B cell (primary cell): ENCODE data around the gene ACADS. TPM values are rescaled to one million over a fixed set of nuclear protein-coding genes. Genes with fewer than 3 reads are reported as not detected.

Source experiments
- ATAC-seq: fragments of 200-7000 bp; cut with Tn5 transposase; one replicate; pipeline ENCODE4 v1.10.0; 2021; ENCODE audit warnings: low read depth, mild to moderate bottlenecking, moderate number of reproducible peaks, moderate library complexity
- CTCF ChIA-PET: fragments of 350-600 bp; sonication (Branson Sonifier 250); formaldehyde crosslinking; loops from one replicate; lab custom pipeline; 2021; ENCODE audit warnings: antibody characterized with exemption, inconsistent platforms; lab: Charles Lee
- POLR2A ChIA-PET: fragments of 350-600 bp; sonication (Branson Sonifier 250); formaldehyde crosslinking; loops from one replicate; lab custom pipeline; 2021; ENCODE audit warnings: antibody characterized with exemption; lab: Charles Lee
- DNase-seq: peaks from one replicate; pipeline ENCODE4 v3.0.0; 2013
- H2AFZ ChIP-seq: 2 replicates; pipeline ENCODE4 v1.6.1; 2012; ENCODE audit warnings: mild to moderate bottlenecking, low read depth, low read length; ENCODE audit not compliant: insufficient read depth, poor library complexity, severe bottlenecking
- H3K27ac ChIP-seq, 2 donors: 1 replicate in 1 of 2; 2 replicates in 1 of 2; pipeline ENCODE4 v1.5.1; 2012 to 2013; ENCODE audit warnings: low read length in 2 of 2, mild to moderate bottlenecking in 2 of 2, moderate library complexity in 1 of 2
- H3K27me3 ChIP-seq, 4 experiments: fragments of 200-600 bp in 1 of 4; sonication (generic) in 1 of 4; replicated peaks in 1 of 4; 1 replicate in 2 of 4; 2 replicates in 2 of 4; pipeline versions ENCODE4 v1.6.1 to v1.7.0; 2013 to 2016; ENCODE audit warnings: low read length in 3 of 4, mild to moderate bottlenecking in 2 of 4, mixed read lengths in 1 of 4, moderate library complexity in 1 of 4; ENCODE audit not compliant: insufficient read depth in 4 of 4, control insufficient read depth in 3 of 4; ENCODE audit errors: control extremely low read depth in 1 of 4
- H3K36me3 ChIP-seq, 2 experiments: replicated peaks in 1 of 2; 1 replicate in 1 of 2; 2 replicates in 1 of 2; pipeline versions ENCODE4 v1.6.1 to v1.7.1; 2013; ENCODE audit warnings: low read length in 1 of 2; ENCODE audit not compliant: insufficient read depth in 2 of 2, control insufficient read depth in 1 of 2; ENCODE audit errors: control extremely low read depth in 1 of 2, extremely low read depth in 1 of 2
- H3K4me1 ChIP-seq, 2 donors: fragments of 200-600 bp in 1 of 2; sonication (generic) in 1 of 2; 1 replicate in 1 of 2; 2 replicates in 1 of 2; pipeline versions ENCODE4 v1.5.1 to v1.6.1; 2013 to 2017; ENCODE audit warnings: low read length in 2 of 2; ENCODE audit not compliant: control insufficient read depth in 2 of 2, insufficient read depth in 2 of 2
- H3K4me2 ChIP-seq: replicated peaks from 2 replicates; pipeline ENCODE3; 2012; ENCODE audit warnings: mild to moderate bottlenecking, low read depth, low read length; ENCODE audit not compliant: poor library complexity, severe bottlenecking
- H3K4me3 ChIP-seq, 5 experiments: fragments of 200-600 bp in 1 of 5; sonication (generic) in 1 of 5; 1 replicate in 3 of 5; 2 replicates in 2 of 5; pipeline versions ENCODE4 v1.5.1 to v1.7.0; 2011 to 2016; ENCODE audit warnings: low read length in 4 of 5, mild to moderate bottlenecking in 4 of 5, low read depth in 2 of 5, control low read depth in 1 of 5, moderate library complexity in 1 of 5; ENCODE audit not compliant: insufficient read depth in 1 of 5; ENCODE audit errors: control extremely low read depth in 1 of 5, extremely low read depth in 1 of 5
- H3K79me2 ChIP-seq: fragments of 200-600 bp; sonication (generic); one replicate; pipeline ENCODE4 v1.6.0; 2016; ENCODE audit warnings: low read length; ENCODE audit not compliant: control insufficient read depth, insufficient read depth
- H3K9ac ChIP-seq: fragments of 200-600 bp; sonication (generic); 2 replicates; pipeline ENCODE4 v1.6.1; 2017; ENCODE audit warnings: mild to moderate bottlenecking, low read length, moderate library complexity
- H3K9me3 ChIP-seq, 3 donors: one replicate each; pipeline versions ENCODE4 v1.6.1 to v1.7.1; 2013; ENCODE audit warnings: low read length in 2 of 3; ENCODE audit not compliant: control insufficient read depth in 2 of 3, insufficient read depth in 1 of 3; ENCODE audit errors: control extremely low read depth in 1 of 3
- H4K20me1 ChIP-seq: 2 replicates; pipeline ENCODE4 v1.6.0; 2012; ENCODE audit warnings: mild to moderate bottlenecking, low read length; ENCODE audit not compliant: insufficient read depth, control insufficient read depth, poor library complexity, severe bottlenecking
- H3K27ac Mint-ChIP-seq: one replicate; pipeline ENCODE4 v1.8.0; 2021; ENCODE audit warnings: mixed read lengths
- H3K27me3 Mint-ChIP-seq: one replicate; pipeline ENCODE4 v1.8.0; 2021; ENCODE audit warnings: mixed read lengths
- H3K4me1 Mint-ChIP-seq: one replicate; pipeline ENCODE4 v1.8.0; 2021; ENCODE audit warnings: mixed read lengths
- H3K4me3 Mint-ChIP-seq: one replicate; pipeline ENCODE4 v1.8.0; 2021; ENCODE audit warnings: mixed read lengths
- H3K9me3 Mint-ChIP-seq: one replicate; pipeline ENCODE4 v1.8.0; 2022; ENCODE audit warnings: mixed read lengths; ENCODE audit not compliant: insufficient read depth
- CTCF ChIP-seq: fragments of 200-600 bp; IDR thresholded peaks from one replicate; pipeline ENCODE4 v1.8.0; 2022; ENCODE audit warnings: antibody characterized with exemption, mild to moderate bottlenecking
- EZH2 ChIP-seq: IDR thresholded peaks from 2 replicates; pipeline ENCODE4 v1.6.1; 2012; ENCODE audit warnings: borderline replicate concordance, low read depth, mild to moderate bottlenecking, moderate library complexity, low read length; ENCODE audit not compliant: insufficient read depth, poor library complexity, severe bottlenecking
- WGBS: methylation state at CpG from one replicate; pipeline ENCODE4 v1.1.5; 2013; ENCODE audit warnings: missing lambda C conversion rate; ENCODE audit not compliant: insufficient coverage; 5-methylcytosine and 5-hydroxymethylcytosine counted together
- intact Hi-C: fragments of 100-400 bp; cut with micrococcal nuclease; formaldehyde crosslinking; loops from one replicate; pipeline ENCODE4 v1.10.0; 2022
- polyA plus RNA-seq: library from polyadenylated mRNA; depleted of rRNA; stranded (reverse); fragments of >200 nt; gene quantifications from 2 replicates; pipeline ENCODE4 v1.2.3, GENCODE V29; 2012
- total RNA-seq, 2 donors: library from RNA; stranded (reverse); fragments of 120-200 nt in 1 of 2; gene quantifications; 1 replicate in 1 of 2; 2 replicates in 1 of 2; pipeline versions ENCODE4 v1.2.3 to v1.2.4, GENCODE V29; 2013 to 2022

Gene ACADS
- total and polyA plus RNA-seq, 2 donors (not counting 1 experiment from before 2014, with no cell fraction given), result 6.8 to 10.0 TPM

- no peak overlapping the region for H3K27ac ChIP-seq
- 87% methylated on average over 4 of the region's 5 CpGs for WGBS
- no peak overlapping the region for H2AFZ ChIP-seq
- H3K4me3 ChIP-seq, result no peak overlapping the region
- Mint-ChIP-seq H3K27me3 (no peaks in the 10 kb centered on the region), H3K4me3 (peak overlapping the region; percentile 90), H3K4me1 (peaks cover 37% of the 10 kb centered on the region), H3K9me3 (no peaks in the 10 kb centered on the region), H3K27ac (no peak overlapping the region)
- CTCF ChIA-PET, result interaction anchor here (1.4 to 1.5 kb wide), 2 partner anchors 10 to 78 kb away, joined by 4 to 10 read pairs; no protein-coding TSS in a partner anchor
- no peaks in the 10 kb centered on the region for H3K9me3 ChIP-seq
- intact Hi-C loops, result loop anchor here (1.0 to 5.0 kb wide), 6 partner anchors 10 to 178 kb away; partner anchors contain the start of genes POP5, SPPL3 and UNC119B
- ATAC-seq (no peak), DNase-seq (no peak)
- POLR2A ChIA-PET, result no interaction called here
- no peak for TF ChIP-seq CTCF
- no peak for TF ChIP-seq EZH2
- peaks cover 7% of the 10 kb centered on the region for H3K79me2 ChIP-seq
- H3K4me2 ChIP-seq, result peak overlapping the region; percentile 92
- no peak overlapping the region for H3K9ac ChIP-seq
- H4K20me1 ChIP-seq, result peaks cover 38% of the 10 kb centered on the region
- peaks cover 28 to 30% of the 10 kb centered on the region in 2 donors for H3K4me1 ChIP-seq
- no peaks in the 10 kb centered on the region for H3K27me3 ChIP-seq
- peaks cover 0 to 18% of the 10 kb centered on the region in 2 experiments for H3K36me3 ChIP-seq
These were observed 906 bp upstream of the ACADS start for GRCh38 chr12:120724720-120725119.

GRCh38 chr12:120725151-120725658 is 421 bp upstream of the ACADS start:
- DNase-seq, result no peak
- Histone ChIP-seq H3K4me3 (peak overlapping the region; percentile 44 to 73 (median 63)), H3K27ac (no peak overlapping the region), H3K79me2 (peaks cover 7% of the 10 kb centered on the region), H3K27me3 (no peaks in the 10 kb centered on the region), H3K9me3 (no peaks in the 10 kb centered on the region), H4K20me1 (peaks cover 36% of the 10 kb centered on the region), H3K36me3 (peaks cover 0 to 15% of the 10 kb centered on the region in 2 experiments), H2AFZ (peak overlapping the region; percentile 90), H3K4me1 (peaks cover 28 to 30% of the 10 kb centered on the region in 2 donors), H3K9ac (peak overlapping the region; percentile 74), H3K4me2 (peak overlapping the region; percentile 92)
- Mint-ChIP-seq H3K9me3 (no peaks in the 10 kb centered on the region), H3K4me1 (peaks cover 37% of the 10 kb centered on the region), H3K4me3 (peak overlapping the region; percentile 90), H3K27me3 (no peaks in the 10 kb centered on the region), H3K27ac (peak overlapping the region; percentile 46)
- no peak for ATAC-seq
- CTCF ChIA-PET, result interaction anchor here (1.4 to 1.5 kb wide), 2 partner anchors 11 to 78 kb away, joined by 4 to 10 read pairs; no protein-coding TSS in a partner anchor
- 51% methylated on average over 12 of the region's 14 CpGs for WGBS
- no peak for TF ChIP-seq EZH2
- no peak for TF ChIP-seq CTCF
- POLR2A ChIA-PET, result no interaction called here
- intact Hi-C loops, result loop anchor here (1.0 to 5.0 kb wide), 6 partner anchors 11 to 177 kb away; partner anchors contain the start of genes POP5, SPPL3 and UNC119B
